HG03354 (cell line): ENCODE measurements around the gene ZBED3.
"Not testable (repeated sequence)": the region's sequence is repeated elsewhere in the genome, so short reads cannot be mapped to it uniquely, and the experiment has no call there.

Source experiments
- ATAC-seq: cut with Tn5 transposase; IDR thresholded peaks from one replicate; pipeline ENCODE4 v1.9.1; 2021; ENCODE audit warnings: mild to moderate bottlenecking; ENCODE audit not compliant: unreplicated experiment, poor library complexity, severe bottlenecking

ZBED3 gene, protein sequence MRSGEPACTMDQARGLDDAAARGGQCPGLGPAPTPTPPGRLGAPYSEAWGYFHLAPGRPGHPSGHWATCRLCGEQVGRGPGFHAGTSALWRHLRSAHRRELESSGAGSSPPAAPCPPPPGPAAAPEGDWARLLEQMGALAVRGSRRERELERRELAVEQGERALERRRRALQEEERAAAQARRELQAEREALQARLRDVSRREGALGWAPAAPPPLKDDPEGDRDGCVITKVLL

DNA sequence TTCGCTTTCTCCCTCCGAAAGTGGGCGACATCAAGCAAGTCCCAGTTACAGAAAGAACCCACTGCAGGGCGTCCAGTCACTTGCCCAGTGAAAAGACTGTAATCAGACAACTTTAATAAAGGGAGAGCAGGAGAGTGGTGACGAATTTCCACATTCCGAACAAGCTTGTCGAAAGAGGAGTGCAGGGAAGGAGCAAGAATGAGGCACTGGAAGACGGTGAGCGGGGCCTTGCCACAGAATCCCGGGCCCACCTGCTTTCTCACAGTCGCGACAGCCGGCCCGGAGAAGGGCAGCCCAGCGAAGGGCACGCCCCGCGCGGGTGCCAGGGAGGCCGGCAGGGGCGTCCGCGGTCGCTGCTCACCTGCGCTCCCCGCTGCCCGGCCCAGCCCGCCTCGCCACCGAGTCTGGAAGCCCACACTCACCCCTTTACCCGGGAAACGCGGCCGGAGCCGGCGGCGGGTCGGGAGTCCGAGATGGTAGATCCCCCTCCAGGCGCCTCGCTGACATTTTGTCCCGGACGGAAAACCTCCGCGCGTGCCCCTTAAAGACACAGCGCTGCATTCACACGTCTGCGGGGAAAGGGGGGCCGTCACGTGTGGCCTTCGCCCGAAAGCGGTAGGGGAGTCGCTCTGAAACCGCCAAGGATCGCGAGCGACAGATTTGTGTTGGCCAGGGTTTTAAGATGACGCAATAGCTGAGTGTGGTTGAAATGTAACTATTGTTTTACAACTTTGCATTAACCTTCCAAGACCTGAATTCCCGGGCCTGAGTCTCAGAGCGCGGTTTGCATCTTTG lies at the start of gene ZBED3:
Gene ZBED3 (minus strand): TSS at position 597 of the 795 bp plus-strand sequence. CDS start 9,407 bp downstream, outside the sequence.
- ATAC-seq: peak; percentile 77

DNA sequence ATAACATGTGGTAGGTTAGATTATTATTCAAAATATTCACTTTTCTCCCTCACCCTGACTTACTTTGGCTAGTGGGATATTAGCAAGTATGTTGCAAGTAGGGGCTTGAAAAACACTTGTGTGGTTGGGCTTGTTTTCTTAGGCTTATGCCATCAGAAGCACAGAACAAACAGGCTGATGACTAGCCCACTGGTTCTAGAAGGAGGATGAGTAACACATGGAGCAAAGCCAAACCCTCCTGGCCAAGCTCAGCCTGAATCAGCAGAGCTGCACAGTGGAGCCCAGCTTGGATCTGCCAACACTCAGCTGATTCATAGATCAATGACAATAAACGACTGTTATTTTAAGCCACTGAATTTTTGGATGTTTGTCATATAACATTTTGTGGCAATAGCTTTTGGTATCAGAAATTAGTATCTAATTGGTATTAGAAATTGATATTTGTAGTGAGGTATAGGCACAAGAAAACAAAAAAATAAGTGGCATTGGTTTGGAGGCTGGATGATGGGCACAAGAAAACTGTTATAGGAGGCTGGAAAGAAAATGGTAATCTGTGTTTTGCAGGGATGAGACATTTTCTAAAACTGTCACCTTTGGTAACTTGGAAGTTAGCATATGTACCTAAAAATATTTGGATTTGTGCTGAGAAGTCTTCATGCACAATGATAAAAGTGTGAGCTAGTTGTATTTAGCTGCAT lies 46.1 kb upstream of the ZBED3 start:
- ATAC-seq: no peak

DNA sequence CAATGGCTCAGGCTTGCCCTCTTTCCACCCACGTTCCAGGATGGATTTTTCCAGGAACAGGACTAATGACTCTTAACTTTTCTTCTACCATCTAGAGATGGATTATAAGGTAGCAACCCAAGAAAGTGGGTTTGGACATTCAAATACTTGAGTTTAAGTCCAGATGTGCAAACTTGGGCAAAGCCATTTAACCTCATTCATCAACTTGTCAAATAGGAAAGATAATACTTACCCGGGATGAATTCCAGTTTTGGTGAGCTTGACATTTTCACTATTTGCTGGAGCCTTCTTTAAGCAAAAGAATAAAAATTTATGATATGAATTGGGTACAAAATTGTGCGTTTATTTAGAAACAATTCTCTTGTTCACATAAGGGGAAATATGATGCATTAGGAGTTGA lies 44.3 kb upstream of the ZBED3 start:
- no peak for ATAC-seq

DNA sequence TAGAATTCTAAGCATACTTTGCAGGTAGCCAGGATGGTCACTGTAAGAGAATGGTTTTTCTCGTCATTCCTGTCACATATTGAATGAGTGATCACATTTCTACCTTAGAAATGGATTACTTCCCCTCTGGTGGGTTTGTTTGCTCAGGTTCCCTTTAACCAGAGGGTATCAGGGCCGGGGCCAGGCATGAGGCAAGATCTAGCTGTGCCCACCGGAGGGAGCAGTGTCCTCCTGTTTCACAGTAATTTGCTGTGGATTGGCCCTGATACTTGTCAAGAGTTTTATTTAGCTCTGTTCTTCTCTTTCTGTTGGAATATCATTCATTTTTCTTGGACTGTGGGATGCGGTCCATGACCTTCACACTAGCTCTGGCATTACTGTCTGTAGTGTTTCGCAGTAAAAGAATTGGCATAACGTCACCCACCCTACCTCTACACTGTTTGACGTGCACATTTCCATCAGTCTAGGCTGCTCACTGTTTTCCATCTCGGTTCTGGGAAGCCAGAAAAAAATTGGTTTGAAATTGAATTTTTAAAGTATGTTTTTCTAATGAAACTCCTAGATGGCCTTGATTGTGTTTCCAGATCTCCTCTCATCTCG lies 42.4 kb upstream of the ZBED3 start:
- no peak for ATAC-seq

DNA sequence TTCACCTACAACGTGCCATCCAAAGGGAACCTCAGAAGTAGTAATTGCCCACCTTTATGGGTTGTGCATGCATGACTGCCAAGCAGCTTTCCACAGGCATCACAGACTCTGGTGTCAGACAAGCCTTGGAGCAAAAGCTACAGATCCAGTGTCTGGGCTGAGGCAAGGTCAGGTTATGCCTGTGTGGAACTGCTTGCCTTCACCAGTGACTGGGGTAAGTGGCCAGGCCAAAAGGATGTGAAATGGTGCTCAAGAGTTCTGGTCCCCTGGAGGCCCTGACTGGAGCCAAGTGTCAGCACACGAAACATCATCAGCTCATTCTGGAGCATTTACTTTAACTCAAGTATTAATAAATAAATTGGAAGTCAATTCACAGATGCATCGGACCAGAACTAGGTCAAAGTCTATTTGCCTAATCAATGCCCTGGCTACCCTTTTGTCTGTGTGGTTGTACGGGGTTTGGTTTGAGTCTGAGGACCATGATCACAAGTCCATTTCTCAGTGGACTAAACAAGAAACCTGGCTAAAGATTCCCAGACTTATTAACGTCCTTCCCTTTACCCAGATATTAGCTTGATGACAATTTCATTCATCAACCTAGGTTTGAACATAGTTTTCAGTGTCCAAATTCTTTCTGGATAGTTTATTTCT lies 41.5 kb upstream of the ZBED3 start:
- ATAC-seq: no peak

DNA sequence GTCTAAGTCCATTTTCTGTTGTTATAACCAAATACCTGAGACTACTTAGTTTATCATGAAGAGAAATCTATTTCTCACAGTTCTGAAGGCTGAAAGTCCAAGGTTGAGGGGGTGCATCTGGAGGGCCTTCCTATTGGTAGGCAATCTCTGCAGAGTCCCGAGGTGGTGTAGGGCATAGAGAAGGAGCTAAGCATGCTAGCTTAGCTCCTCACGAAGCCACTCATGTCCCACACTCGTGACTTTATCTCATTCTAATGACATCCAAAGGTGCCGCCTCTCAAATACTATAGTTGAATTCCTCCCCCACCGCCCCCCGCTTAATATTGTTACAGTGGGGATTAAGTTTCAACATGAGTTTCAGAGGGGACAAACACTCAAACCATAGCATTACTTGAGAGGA lies 36.0 kb upstream of the ZBED3 start:
- ATAC-seq: no peak

DNA sequence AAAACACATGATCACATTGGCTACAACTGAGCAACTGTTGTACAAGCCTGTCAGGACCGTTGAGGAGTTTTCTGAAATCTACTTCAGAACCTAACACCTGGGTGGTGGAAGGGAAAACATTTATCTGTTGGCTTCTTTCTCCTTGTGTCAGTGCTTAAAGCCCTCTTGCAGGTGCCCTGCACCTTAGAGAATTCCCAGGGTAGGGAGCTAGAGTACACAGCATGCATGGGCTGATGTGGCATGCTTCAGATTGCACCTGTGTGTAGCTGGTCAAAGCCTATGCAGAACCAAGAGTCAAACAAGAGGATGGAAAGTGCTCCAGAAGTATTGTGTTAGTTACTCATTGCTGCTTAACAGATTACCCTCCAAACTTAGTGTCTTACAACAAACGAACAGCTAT lies 33.6 kb upstream of the ZBED3 start:
- no peak for ATAC-seq

DNA sequence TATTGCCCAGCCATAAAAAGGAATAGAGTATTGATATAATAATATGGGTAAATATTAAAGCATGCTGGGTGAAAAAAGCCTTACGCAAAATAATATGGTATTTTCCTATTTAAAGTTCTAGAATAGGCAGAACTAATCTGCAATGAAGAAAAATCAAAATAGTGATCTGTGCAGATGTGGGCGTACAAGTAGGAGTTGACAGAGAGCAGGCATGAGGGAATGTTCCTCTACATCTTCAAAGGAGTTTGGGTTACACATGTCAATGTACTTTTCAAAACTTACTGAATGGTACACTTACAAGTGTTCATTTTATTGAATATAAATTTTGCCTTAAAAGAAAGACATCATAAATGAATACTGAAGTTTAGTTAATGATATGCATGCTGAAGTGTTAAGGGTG lies 33.0 kb upstream of the ZBED3 start:
- no peak for ATAC-seq

DNA sequence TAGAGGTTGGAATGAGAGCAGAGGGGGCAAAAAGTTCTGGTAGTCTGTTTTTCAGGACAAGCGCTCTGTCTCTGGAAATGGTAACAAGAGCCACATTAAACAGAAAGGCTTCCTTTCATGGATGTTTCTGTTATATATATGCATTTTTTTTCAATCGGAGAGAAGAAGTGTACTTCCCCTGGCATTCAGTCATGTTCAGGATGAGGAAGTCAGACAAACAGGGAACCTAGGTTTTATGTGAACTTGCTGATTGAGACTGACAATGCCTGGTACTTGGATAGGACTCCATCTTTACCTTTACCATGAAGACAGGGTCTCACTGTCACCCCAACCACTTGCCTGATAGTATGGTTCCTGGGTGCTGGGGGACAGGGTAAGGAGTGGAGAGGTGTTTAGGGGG lies 30.1 kb upstream of the ZBED3 start:
- ATAC-seq: no peak

DNA sequence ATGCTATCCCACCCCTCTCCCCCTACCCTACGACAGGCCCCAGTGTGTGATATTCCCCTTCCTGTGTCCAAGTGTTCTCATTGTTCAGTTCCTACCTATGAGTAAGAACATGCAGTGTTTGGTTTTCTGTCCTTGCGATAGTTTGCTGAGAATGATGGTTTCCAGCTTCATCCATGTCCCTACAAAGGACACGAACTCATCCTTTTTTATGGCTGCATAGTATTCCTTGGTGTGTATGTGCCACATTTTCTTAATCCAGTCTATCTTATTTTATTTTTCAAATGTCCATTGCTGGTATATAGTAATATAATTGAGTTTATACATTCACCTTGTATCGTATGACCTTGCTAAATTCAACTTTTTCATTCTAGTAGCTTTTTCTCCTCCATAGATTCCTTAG lies 19.9 kb upstream of the ZBED3 start:
- ATAC-seq: not testable (repeated sequence)

DNA sequence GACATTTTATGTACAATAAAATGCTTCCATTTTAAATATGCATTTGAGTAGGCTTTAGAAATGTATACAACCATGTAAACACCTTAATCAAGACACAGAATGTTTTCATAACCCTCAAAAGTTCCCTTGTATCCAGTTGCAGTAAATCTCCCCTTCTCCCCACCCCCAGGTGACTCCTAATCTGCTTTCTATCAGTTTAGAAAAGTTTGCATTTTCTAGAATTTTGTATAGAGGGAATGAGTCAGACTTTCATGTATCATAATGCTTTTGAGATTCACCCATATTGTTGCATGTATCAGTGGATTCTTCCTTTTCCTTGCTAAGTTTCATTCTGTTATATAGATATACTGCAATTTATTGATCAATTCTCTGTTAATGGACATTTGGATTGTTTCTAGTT lies 17.7 kb upstream of the ZBED3 start:
- no peak for ATAC-seq

DNA sequence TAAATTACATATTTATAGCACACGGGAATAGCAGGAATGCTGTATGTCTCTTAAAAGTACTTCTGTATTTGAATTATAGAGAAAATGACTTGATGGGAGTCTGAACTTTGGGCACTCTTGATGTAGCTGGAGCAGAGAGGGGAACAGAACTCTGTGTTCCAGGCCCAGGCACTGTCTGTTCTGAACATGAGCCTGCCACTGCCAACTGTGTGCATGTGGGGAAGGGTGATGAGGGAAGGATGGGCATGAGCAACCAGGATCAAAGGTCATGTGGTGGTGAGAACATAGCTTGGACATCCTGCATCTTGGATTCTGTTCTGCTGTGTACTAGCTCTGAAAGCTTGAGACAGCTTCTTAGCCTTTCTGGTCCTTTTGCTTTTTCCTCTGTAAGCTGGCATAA lies 16.4 kb upstream of the ZBED3 start:
- no peak for ATAC-seq

DNA sequence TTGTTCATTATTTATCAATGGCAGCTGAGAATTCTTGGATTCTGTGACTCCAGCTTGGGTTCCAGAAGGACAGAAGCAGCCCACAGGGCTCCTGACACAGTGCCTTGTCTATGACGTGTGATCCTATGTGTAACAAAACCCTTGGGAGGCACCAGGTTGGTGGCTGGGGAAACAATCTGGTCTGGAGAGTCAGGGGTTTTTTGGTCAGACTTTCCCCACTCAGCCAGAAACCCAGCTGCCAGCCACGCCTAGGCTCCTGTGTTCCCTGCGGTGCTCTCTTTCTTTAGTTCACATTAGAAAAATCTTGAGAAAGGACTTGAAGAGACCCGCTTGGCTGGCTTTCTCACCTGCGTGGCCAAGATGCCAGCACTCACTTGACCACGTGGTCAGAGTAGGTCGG lies 15.5 kb upstream of the ZBED3 start:
- ATAC-seq: no peak

DNA sequence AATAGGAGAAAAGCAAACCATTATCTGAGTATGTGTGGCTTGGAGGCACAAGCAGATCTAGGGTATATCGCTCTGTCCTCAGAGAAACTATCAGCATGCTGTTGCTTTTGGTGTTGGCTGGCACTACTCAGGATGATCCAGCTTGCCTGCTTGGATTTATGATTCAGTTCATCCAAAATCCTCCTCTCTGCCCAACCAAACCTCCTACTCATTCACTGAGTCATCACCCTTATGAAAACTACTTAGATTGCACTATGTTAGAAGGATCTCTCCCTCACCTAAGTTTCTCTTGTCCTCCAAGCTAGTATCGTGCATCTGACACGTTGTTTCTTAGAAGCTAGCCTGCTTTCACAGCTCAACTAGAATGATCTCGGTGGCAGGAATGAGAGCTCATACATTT lies 14.2 kb upstream of the ZBED3 start:
- no peak for ATAC-seq

DNA sequence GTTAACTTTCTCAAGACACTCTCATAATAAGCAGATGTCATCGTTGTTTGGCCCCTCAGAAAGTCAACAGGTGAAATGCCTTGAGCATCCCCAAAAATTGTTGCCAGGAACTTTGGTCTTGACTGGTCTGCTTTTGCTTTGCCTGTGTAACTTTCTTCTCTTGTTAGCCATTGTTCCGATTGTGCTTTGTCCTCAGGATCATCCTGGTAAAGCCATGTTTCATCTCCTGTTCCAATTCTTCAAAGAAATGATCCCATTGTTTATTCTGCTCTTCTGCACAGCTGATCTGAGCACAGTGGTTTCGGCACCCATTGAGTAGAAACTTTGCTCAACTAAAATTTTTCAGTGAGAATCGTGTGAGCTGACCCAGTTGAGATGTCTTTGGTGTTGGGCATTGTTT lies 8.1 kb upstream of the ZBED3 start:
- ATAC-seq: no peak

DNA sequence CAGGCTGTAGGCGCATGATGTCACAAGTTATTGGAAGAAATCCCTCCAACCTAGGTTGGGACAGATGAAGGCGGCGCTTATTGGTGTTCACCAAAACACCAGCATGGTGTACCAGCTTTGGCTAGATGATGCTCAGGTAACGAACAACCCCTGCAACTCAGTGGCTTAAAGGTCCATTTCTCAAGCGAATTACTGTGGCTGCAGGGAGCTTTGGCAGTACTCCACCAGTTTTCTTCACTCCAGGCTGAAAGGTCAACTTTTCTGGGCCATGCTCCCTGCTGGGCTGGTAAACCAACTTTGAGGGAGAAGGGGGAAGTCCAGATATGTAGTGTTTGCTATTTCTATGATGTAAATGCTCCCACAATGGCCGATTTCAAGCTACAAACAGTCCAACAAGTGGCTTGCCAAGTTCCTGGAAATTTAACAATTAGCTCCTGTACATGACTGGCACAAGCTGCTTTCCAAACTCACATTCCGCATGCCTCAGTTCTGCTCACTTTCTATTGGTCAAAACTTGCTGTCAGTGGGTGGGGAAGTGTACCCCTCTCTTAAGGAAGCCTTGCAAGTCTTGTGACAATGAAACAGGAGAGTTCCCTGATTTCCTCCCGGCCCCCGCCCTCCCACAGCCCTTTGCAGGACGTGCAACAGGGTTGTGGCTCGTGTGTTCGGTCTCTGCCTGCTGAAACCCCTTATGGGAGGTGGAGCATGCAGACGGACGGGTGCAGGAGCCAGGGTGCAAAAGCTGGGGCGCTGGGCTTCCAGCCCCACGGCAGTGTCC lies 588 bp upstream of the ZBED3 start:
- no peak for ATAC-seq

DNA sequence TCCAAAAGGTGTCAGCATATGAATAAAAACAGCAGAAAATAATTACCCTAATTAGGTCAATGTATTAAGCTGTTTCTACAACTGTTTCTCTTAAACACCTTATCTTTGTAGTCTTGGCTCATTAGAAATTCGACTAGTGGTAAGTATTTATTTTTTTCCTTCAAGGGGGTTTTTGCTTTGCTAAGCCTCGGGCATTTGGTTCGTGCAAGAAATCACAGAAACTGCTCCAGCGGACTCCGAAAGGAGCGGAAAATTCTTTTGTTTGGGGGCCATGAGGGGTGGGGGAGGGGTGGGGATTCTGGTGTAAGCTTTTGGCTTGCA lies 757 bp downstream of the ZBED3 start:
- ATAC-seq: no peak

DNA sequence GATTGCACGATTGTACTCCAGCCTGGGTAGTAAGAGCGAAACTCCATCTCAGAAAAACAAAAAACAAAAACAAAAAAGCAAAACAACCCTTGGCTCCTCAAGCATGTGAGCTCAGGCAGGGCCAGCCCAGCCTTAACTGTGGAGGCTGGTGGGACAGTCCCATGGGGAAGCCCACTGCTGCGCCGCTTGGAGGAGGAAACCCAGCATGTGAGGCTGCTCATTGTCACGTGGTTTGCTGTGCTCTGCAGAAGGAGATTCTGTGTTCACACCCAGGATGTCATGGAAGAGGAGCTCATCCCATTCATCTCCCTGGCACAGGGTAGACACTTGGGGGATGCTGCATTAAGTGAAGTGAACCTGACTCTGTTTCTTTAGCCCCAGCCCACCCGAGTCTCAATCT lies 4.0 kb downstream of the ZBED3 start:
- ATAC-seq: no peak

DNA sequence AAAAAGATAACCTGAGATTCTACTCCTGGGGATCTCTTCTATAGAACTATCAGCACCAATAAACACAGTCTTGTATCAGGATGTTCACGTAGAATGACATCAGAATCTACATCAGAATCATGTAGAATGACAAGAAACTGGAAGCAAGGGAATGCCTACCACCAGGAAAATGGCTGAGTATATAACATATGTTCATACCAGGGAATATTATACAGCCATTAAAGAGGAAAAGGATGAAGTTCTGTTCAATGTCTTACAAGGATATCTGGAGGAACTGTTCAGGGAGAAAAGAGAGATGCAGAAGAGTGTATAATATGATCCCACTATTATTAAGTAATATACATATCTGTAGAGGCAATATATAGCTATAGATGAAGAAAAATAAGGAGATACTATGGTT lies 4.8 kb downstream of the ZBED3 start:
- no peak for ATAC-seq

DNA sequence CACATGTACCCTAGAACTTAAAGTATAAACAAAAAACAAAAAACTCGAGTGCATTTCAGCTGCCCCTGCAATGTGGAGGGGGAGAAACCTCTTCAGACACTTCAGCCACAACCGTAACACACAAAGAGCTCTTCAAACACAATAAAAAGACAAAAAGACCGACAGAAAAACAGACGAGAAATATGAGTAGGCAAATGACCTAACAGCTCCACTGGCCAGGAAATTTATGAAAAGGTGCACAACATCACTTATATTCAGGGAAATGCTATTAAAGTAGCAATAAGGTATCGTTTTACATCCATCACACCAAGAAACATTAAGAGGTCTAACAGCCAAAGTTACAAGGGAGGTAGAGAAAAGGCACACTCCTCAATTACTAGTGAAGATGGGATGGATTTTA lies 6.2 kb downstream of the ZBED3 start:
- no peak for ATAC-seq
